NCI-H69 (cell line): ENCODE measurements around the gene USP40.
"Not testable (repeated sequence)": the region's sequence is repeated elsewhere in the genome, so short reads cannot be mapped to it uniquely, and the experiment has no call there.

Source experiments
- DNase-seq: peaks from one replicate; lab custom pipeline; 2025; lab: John Stamatoyannopoulos, UW

USP40 gene, protein sequence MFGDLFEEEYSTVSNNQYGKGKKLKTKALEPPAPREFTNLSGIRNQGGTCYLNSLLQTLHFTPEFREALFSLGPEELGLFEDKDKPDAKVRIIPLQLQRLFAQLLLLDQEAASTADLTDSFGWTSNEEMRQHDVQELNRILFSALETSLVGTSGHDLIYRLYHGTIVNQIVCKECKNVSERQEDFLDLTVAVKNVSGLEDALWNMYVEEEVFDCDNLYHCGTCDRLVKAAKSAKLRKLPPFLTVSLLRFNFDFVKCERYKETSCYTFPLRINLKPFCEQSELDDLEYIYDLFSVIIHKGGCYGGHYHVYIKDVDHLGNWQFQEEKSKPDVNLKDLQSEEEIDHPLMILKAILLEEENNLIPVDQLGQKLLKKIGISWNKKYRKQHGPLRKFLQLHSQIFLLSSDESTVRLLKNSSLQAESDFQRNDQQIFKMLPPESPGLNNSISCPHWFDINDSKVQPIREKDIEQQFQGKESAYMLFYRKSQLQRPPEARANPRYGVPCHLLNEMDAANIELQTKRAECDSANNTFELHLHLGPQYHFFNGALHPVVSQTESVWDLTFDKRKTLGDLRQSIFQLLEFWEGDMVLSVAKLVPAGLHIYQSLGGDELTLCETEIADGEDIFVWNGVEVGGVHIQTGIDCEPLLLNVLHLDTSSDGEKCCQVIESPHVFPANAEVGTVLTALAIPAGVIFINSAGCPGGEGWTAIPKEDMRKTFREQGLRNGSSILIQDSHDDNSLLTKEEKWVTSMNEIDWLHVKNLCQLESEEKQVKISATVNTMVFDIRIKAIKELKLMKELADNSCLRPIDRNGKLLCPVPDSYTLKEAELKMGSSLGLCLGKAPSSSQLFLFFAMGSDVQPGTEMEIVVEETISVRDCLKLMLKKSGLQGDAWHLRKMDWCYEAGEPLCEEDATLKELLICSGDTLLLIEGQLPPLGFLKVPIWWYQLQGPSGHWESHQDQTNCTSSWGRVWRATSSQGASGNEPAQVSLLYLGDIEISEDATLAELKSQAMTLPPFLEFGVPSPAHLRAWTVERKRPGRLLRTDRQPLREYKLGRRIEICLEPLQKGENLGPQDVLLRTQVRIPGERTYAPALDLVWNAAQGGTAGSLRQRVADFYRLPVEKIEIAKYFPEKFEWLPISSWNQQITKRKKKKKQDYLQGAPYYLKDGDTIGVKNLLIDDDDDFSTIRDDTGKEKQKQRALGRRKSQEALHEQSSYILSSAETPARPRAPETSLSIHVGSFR

GRCh38 chr2:233566141-233566956 lies at the start of gene USP40:
Gene USP40, minus strand, starts transcription at chr2:233566782. Its CDS starts 1,228 bp downstream, at chr2:233565554.
- peak; percentile 96 for DNase-seq

GRCh38 chr2:233611284-233611683 lies 44.7 kb upstream of the USP40 start:
- DNase-seq = no peak

DNA sequence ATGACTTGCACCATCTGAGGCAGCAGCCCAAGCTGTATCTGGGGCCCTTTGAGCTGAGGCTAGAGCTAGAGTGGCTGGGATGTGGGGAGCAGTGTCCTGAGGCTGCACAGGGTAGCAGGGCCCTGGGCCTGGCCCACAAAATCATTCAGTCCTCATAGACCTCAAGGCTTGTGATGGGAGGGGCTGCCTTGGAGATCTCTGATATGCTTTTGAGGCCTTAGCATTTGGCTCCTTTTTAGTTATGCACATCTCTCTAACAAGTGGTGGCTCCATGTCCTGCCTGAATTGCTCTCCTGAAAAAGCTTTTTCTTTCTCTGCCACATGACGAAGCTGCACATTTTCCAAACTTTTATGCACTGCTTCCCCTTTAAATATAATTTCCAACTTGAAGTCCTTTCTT lies 39.1 kb upstream of the USP40 start:
- DNase-seq = no peak

- DNase-seq = no peak
These were observed 38.2 kb upstream of the USP40 start for GRCh38 chr2:233604826-233605225.

DNA sequence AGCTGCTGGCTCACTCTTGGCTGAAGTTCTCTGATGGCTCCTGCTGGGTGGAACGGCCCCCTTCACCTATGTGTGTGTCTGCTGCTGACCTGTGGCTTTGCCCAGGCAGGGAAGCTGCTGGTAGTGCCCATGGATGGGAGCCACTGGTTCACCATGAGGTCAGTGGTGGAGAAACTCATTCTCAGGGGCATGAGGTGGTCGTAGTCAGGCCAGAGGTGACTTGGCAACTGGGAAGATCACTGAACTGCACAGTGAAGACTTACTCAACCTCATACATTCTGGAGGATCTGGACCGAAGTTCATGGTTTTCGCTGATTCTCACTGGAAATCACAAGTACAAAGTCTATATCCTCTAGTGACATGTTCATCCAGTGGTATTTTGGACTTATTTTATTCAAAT lies 36.9 kb upstream of the USP40 start:
- DNase-seq = no peak

DNA sequence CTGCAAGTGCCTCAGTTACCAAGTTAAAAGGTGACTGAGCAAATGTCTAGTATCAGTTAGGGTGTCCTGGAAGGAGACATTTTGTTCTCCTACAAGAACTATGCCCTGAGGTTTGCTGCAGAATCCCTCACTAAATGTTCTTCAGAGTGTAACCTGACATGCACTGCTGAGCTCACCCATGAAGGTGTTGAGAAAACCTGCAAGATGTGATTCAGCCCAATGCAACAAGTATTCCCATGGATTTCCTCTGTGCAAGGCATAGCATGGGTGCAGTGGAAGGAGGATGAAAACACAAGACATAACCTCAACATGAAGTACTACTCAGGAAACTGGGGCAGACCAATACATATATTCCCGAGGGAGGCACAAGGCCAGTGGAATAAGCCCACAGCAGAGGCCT lies 35.5 kb upstream of the USP40 start:
- DNase-seq = no peak

DNA sequence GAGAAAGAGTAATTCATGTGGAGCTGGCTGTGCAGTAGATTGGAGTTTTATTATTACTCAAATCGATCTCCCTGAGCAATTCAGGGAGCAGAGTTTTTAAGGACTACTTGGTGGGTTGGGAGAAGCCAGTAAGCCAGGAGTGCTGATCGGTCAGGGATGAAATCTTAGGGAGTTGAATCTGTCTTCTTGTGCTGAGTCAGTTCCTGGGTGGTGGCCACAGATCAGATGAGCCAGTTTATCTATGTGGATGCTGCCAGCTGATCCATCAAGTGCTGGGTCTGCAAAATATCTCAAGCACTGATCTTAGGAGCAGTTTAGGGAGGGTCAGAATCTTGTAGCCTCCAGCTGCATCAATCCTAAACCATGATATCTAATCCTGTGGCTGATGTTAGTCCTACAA lies 33.8 kb upstream of the USP40 start:
- DNase-seq = no peak

- DNase-seq = no peak
These were observed 32.4 kb upstream of the USP40 start for GRCh38 chr2:233598952-233599351.

GRCh38 chr2:233597522-233597921 lies 30.9 kb upstream of the USP40 start:
- no peak for DNase-seq

- no peak for DNase-seq
These were observed 26.6 kb upstream of the USP40 start for GRCh38 chr2:233593201-233593600.

DNA sequence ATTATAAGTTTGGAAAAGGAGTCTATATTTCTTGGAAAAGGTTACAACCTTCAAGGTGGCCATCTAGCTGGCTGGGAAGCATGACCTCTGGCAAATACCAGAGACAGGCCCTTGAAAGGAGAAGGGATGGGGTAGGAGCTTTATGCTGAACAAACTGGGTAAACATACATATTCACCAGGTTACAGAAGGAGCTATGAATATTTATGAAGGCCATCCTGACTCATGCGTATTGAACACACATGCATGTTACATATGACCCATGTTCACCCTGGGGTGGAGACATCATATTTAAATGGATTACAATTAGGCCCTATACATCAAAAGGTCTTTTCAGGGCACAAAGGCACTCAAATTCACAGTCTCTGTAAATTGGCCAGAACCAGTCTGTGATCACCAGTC lies 26.1 kb upstream of the USP40 start:
- DNase-seq = not testable (repeated sequence)

- DNase-seq = no peak
These were observed 21.8 kb upstream of the USP40 start for GRCh38 chr2:233588400-233588799.

GRCh38 chr2:233584210-233584609 lies 17.6 kb upstream of the USP40 start:
- no peak for DNase-seq

- DNase-seq = not testable (repeated sequence)
These were observed 16.8 kb upstream of the USP40 start for GRCh38 chr2:233583217-233583965.

GRCh38 chr2:233577341-233577740 lies 10.8 kb upstream of the USP40 start:
- DNase-seq = not testable (repeated sequence)

DNA sequence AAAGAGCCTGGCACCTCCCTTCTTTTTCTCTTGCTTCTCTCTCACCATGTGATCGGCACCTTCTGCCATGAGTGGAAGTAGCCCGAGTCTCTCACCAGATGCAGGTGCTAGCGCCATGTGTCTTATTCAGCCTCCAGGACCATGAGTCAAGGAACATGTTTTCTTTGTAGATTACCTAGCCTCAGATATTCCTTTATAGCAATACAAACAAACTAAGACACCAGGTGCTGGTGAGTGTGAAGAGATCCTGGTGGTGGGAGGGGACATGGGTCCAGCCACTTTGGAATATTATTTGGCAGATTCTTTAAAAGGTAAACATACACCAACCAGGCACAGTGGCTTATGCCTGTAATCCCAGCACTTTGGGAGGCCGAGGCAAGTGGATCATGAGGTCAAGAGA lies 5.9 kb upstream of the USP40 start:
- peak; percentile 1 for DNase-seq

DNA sequence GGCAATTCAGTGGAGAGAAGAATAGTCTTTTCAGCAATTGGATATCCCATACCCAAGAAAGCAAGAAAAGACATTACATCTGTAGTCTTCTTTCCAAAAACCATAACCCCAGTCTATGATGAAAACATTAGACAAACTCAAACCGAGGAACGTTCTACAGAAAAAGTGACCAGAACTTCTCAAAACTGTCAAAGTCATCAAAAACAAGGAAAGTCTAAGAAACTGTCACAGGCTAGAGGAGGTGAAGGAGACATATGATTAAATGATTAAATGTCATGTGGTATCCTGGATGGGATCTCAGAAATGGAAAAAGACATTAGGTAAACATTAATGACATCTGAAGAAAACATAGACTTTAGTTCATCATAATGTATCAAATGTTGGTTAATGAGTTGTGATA lies 4.9 kb upstream of the USP40 start:
- no peak for DNase-seq

DNA sequence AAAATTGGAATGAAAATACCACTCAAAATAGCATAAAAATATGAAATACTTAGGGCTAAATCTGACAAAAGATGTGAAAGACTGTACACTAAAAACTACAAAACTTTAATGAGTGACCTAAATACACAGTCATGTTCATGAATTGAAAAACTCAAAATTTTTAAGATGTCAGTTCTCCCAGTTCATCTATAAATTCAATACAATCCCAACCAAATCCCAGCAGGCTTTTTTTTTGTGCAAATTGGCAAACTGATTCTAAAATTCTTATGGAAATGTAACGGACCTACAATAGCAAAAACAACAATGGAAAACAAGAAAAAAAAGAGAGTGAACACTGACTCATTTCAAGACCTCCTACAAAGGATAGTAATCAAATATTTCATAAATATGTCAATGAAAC lies 4.4 kb upstream of the USP40 start:
- no peak for DNase-seq

DNA sequence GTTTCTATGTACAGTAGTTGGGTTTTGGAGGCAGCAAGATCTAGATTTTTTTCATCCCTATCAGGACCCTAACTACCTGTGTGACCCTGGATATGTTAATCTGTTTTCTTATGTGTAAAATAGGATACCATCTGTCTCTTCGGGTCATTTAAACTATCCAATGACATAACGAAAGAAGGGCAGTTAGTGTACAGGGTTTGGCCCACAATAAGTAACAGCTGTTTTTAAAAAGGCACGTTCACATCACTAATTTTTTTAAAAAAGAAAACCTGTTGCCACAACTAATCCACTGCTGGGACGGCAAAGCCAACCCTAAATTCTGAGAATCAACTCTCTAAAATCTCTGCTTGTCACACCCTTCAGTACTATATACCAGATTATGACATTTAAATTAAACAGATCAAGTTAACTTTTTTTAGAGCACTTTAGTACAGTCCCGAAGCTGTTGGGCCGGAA lies 869 bp downstream of the USP40 start:
- peak; percentile 12 for DNase-seq

GRCh38 chr2:233563663-233564430 lies 2.7 kb downstream of the USP40 start:
- no peak for DNase-seq
